Glutamatergic neuron (in vitro differentiated cells): ENCODE data around the gene HS2ST1. TPM values are rescaled to one million over a fixed set of nuclear protein-coding genes. Genes with fewer than 3 reads are reported as not detected.

ENCODE experiments used
- DNase-seq: peaks from one replicate; pipeline ENCODE4 v3.0.0; 2022
- H3K27ac Mint-ChIP-seq: one replicate; pipeline ENCODE4 v1.8.0; 2020; ENCODE audit warnings: mild to moderate bottlenecking, mixed read lengths, inconsistent platforms; ENCODE audit not compliant: unreplicated experiment
- H3K27me3 Mint-ChIP-seq: one replicate; pipeline ENCODE4 v1.8.0; 2020; ENCODE audit warnings: mild to moderate bottlenecking, moderate library complexity, mixed read lengths, inconsistent platforms; ENCODE audit not compliant: unreplicated experiment
- H3K36me3 Mint-ChIP-seq: one replicate; pipeline ENCODE4 v1.8.0; 2020; ENCODE audit warnings: mild to moderate bottlenecking, mixed read lengths, inconsistent platforms; ENCODE audit not compliant: unreplicated experiment
- H3K4me1 Mint-ChIP-seq: one replicate; pipeline ENCODE4 v1.8.0; 2020; ENCODE audit warnings: mild to moderate bottlenecking, low read depth, mixed read lengths, inconsistent platforms; ENCODE audit not compliant: unreplicated experiment
- H3K4me3 Mint-ChIP-seq: one replicate; pipeline ENCODE4 v1.8.0; 2020; ENCODE audit warnings: mild to moderate bottlenecking, mixed read lengths, inconsistent platforms; ENCODE audit not compliant: unreplicated experiment
- H3K9me3 Mint-ChIP-seq: one replicate; pipeline ENCODE4 v1.8.0; 2020; ENCODE audit warnings: mild to moderate bottlenecking, moderate library complexity, mixed read lengths, inconsistent platforms; ENCODE audit not compliant: unreplicated experiment
- CTCF ChIP-seq: fragments of 200-600 bp; sonication (generic); IDR thresholded peaks from one replicate; pipeline ENCODE4 v1.5.0; 2021; ENCODE audit not compliant: partially characterized antibody, unreplicated experiment
- total RNA-seq: library from RNA; stranded (reverse); fragmentation: NEBNext Ultra II Directional; extraction: Animal tissue kit (Norgen Biotek cat#: 25700); gene quantifications from one replicate; pipeline ENCODE4 v1.2.1, GENCODE V29; 2021; ENCODE audit not compliant: unreplicated experiment

HS2ST1 gene
- total RNA-seq, 1 donor from 2014 or later = 12.9 TPM

- TF ChIP-seq CTCF = no peak
- no peak for DNase-seq
- Mint-ChIP-seq H3K9me3 (peaks cover 5% of the 10 kb centered on the region), H3K4me3 (no peak overlapping the region), H3K4me1 (no peaks in the 10 kb centered on the region), H3K27ac (no peak overlapping the region), H3K36me3 (no peaks in the 10 kb centered on the region), H3K27me3 (no peaks in the 10 kb centered on the region)
These were observed 131.4 kb downstream of the HS2ST1 start for GRCh38 chr1:87045761-87046304.

GRCh38 chr1:87046951-87047350 is 132.5 kb downstream of the HS2ST1 start:
- no peak for DNase-seq
- H3K9me3 Mint-ChIP-seq = peaks cover 5% of the 10 kb centered on the region
- no peak overlapping the region for H3K27ac Mint-ChIP-seq
- no peak for TF ChIP-seq CTCF
- H3K36me3 Mint-ChIP-seq = no peaks in the 10 kb centered on the region
- no peaks in the 10 kb centered on the region for H3K4me1 Mint-ChIP-seq
- no peak overlapping the region for H3K4me3 Mint-ChIP-seq
- H3K27me3 Mint-ChIP-seq = no peaks in the 10 kb centered on the region

- peaks cover 5% of the 10 kb centered on the region for H3K9me3 Mint-ChIP-seq
- no peaks in the 10 kb centered on the region for H3K36me3 Mint-ChIP-seq
- H3K27ac Mint-ChIP-seq = no peak overlapping the region
These were observed 133.8 kb downstream of the HS2ST1 start for GRCh38 chr1:87048237-87048636.

GRCh38 chr1:87051965-87052364 is 137.5 kb downstream of the HS2ST1 start:
- Mint-ChIP-seq H3K27ac (no peak overlapping the region), H3K4me3 (no peak overlapping the region), H3K27me3 (no peaks in the 10 kb centered on the region), H3K9me3 (peaks cover 4% of the 10 kb centered on the region), H3K36me3 (no peaks in the 10 kb centered on the region), H3K4me1 (no peaks in the 10 kb centered on the region)
- DNase-seq = no peak
- TF ChIP-seq CTCF = no peak

More at GRCh38 chr1:87048237-87048636, 133.8 kb downstream of the HS2ST1 start:
- Mint-ChIP-seq H3K4me3 (no peak overlapping the region), H3K27me3 (no peaks in the 10 kb centered on the region), H3K4me1 (no peaks in the 10 kb centered on the region)
- no peak for DNase-seq
- no peak for TF ChIP-seq CTCF

GRCh38 chr1:87052400-87052799 is 138.0 kb downstream of the HS2ST1 start:
- H3K4me3 Mint-ChIP-seq = no peak overlapping the region
- H3K9me3 Mint-ChIP-seq = peaks cover 2% of the 10 kb centered on the region

More at GRCh38 chr1:87052400-87052799, 138.0 kb downstream of the HS2ST1 start:
- Mint-ChIP-seq H3K36me3 (no peaks in the 10 kb centered on the region), H3K27me3 (no peaks in the 10 kb centered on the region), H3K27ac (no peak overlapping the region), H3K4me1 (no peaks in the 10 kb centered on the region)
- no peak for TF ChIP-seq CTCF
- no peak for DNase-seq
